IPS-18a (cell line): ENCODE data around the gene RFPL3.
"Not testable (repeated sequence)": the region's sequence is repeated elsewhere in the genome, so short reads cannot be mapped to it uniquely, and the experiment has no call there.

ENCODE experiments used
- H3K27ac ChIP-seq: one replicate; pipeline ENCODE4 v1.5.1; 2013; ENCODE audit warnings: low read length
- H3K27me3 ChIP-seq: one replicate; pipeline ENCODE4 v1.6.1; 2013; ENCODE audit warnings: mild to moderate bottlenecking, low read length; ENCODE audit not compliant: control insufficient read depth, insufficient read depth
- H3K36me3 ChIP-seq: one replicate; pipeline ENCODE4 v1.6.1; 2013; ENCODE audit warnings: low read depth, low read length; ENCODE audit not compliant: control insufficient read depth
- H3K4me1 ChIP-seq: one replicate; pipeline ENCODE4 v1.6.1; 2013; ENCODE audit warnings: low read depth, low read length; ENCODE audit not compliant: control insufficient read depth
- H3K4me3 ChIP-seq: one replicate; pipeline ENCODE4 v1.5.1; 2013; ENCODE audit warnings: low read length
- H3K9ac ChIP-seq: one replicate; pipeline ENCODE4 v1.6.1; 2013; ENCODE audit warnings: mild to moderate bottlenecking, low read length, moderate library complexity
- H3K9me3 ChIP-seq: one replicate; pipeline ENCODE4 v1.6.1; 2013; ENCODE audit warnings: low read depth, low read length; ENCODE audit not compliant: control insufficient read depth

Gene RFPL3

DNA sequence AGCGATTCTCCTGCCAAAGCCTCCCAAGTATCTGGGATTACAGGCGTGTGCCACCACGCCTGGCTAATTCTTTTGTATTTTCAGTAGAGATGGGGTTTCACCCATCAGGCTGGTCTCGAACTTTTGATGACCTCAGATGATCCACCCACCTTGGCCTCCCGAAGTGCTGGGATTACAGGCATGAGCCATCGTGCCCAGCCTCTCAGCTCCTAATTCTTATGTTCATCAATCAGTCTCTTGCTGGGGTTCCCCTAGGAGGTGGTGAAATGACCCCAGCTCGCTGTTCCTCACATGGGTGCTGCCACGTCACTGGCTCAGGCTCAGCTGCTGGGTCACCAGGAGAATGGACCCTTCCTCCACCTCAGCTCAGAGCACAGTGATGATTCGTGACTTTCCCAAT is at the start of gene RFPL3:
Gene RFPL3, plus strand, starts transcription at position 301 of the 400 bp plus-strand sequence. CDS start 205 bp downstream, outside the sequence.
- not testable (repeated sequence) for H3K27ac ChIP-seq, H3K36me3 ChIP-seq, H3K9me3 ChIP-seq, H3K27me3 ChIP-seq, H3K4me3 ChIP-seq, H3K9ac ChIP-seq, H3K4me1 ChIP-seq

DNA sequence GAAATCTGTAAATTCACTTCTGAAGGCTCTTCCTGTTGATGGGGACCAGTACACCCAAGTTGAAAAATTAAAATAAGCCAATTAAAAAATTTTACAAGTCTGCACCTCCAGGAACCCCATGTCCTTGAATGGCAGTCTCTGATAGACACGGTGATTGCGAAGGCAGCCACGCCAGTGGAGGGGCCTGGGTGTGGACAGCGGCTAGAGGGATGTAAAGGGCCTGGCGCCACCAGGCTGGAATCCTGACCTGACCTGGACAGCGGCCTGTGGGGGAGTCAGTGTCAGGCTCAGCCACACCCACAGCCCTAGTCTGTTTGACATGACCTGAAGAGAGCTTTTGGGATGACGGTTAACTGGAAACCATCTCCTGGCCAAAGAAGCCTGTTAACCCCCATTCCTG is 49.5 kb upstream of the RFPL3 start:
- H3K36me3 ChIP-seq, result no peaks in the 10 kb centered on the region
- no peaks in the 10 kb centered on the region for H3K4me1 ChIP-seq
- no peaks in the 10 kb centered on the region for H3K9me3 ChIP-seq
- H3K9ac ChIP-seq, result no peak overlapping the region
- H3K4me3 ChIP-seq, result no peak overlapping the region
- no peaks in the 10 kb centered on the region for H3K27me3 ChIP-seq
- no peak overlapping the region for H3K27ac ChIP-seq

DNA sequence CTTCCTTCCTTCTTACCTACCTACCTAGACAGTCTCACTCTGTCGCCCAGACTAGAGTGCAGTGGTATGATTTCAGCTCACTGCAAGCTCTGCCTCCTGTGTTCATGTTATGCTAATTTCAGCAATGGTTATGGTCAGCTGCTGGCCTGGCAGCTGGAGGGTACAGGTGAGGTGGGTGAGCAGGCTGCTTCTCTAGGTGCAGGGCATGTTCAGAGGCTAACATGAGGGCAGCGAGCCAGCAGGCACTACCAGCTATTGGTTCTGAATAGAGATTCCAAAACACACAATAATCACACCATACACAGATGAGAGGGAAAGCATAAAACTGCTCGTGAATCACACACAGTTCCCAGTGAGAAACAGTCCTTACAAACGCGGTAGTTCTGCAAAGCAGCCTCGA is 48.7 kb upstream of the RFPL3 start:
- H3K27me3 ChIP-seq, result no peaks in the 10 kb centered on the region
- no peak overlapping the region for H3K27ac ChIP-seq
- no peak overlapping the region for H3K4me3 ChIP-seq
- no peaks in the 10 kb centered on the region for H3K9me3 ChIP-seq
- no peak overlapping the region for H3K9ac ChIP-seq
- H3K4me1 ChIP-seq, result no peaks in the 10 kb centered on the region
- H3K36me3 ChIP-seq, result no peaks in the 10 kb centered on the region

DNA sequence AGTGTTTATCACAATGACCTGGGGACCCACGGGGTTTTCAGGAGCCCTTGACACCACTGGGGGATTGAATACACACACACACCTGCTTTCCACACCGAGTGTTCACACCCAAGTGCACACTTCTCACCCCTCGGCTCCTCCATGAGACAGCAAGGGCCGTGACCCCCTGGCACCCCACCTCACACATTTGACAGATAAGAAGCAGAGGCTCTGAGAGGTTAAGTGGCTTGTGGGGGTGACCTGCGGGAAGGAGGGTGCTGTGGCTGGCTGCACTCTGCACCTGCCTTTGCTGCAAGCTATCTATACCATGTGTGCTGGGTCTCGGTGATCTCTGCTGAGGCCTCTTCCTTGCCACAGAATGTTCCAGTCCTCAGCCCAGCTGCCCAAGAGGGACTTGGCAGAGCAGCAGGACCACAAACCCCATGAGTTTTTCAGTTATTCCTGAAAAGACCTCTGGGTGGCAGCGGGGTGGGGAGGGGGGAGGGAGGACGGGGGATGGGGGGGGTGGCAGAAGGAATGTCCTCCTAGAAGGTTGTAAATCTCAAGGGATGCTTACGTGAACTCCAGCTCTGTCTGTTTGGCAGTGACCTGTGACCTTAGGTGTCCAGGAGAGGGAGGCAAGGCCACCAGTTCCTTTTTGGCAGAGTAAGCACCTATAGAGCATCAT is 47.9 kb upstream of the RFPL3 start:
- Histone ChIP-seq H3K27me3 (no peaks in the 10 kb centered on the region), H3K9me3 (no peaks in the 10 kb centered on the region), H3K27ac (no peak overlapping the region), H3K36me3 (no peaks in the 10 kb centered on the region), H3K9ac (no peak overlapping the region), H3K4me1 (no peaks in the 10 kb centered on the region), H3K4me3 (no peak overlapping the region)

DNA sequence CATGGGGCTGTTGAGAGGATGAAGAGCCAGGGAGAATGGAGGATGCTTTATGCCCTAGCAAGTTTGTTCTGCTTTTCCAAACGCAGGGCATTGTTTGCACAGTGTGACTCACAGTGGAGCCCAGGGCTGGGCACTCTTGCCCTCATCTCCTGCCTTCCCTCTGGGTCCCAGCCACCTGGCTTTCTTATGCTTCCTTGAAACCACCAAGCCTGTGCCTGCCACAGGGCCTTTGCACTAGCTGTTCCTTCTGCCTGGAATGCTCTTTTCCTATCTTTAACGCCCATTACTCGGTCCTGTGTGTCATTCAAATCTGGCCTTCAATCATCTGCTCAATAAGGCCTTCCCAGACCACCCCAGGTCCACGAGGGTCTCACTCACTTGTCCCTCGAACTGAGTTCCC is 46.9 kb upstream of the RFPL3 start:
- Histone ChIP-seq H3K36me3 (no peaks in the 10 kb centered on the region), H3K9ac (no peak overlapping the region), H3K9me3 (no peaks in the 10 kb centered on the region), H3K27ac (no peak overlapping the region), H3K4me1 (no peaks in the 10 kb centered on the region), H3K4me3 (no peak overlapping the region), H3K27me3 (no peaks in the 10 kb centered on the region)

DNA sequence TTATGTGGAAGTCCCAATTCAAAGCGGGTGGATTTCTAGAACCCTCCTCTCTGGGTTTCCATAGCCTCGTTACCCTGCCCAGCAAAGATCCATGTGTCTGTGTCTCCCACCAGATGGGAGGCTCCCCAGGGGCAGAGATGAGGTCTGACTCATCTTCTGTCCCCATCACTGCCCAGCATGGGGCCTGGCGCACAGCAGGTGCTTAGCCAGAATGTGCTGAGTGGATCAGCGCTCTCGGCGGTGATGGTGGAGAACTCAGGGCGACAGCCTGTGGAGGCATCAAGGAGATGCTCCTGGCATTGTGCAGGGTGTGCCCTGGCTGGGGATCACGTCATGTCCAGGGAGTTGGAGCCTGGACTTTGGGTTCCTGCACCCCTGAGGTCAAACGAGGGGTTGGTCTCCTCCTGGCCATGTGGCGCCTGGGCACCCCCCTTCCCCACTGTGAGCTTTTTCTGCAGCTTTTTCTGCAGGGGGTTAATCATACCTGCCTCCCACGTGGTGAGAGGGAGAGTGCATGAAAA is 46.1 kb upstream of the RFPL3 start:
- no peak overlapping the region for H3K4me3 ChIP-seq
- no peak overlapping the region for H3K9ac ChIP-seq
- no peak overlapping the region for H3K27ac ChIP-seq
- no peaks in the 10 kb centered on the region for H3K9me3 ChIP-seq
- no peaks in the 10 kb centered on the region for H3K4me1 ChIP-seq
- no peaks in the 10 kb centered on the region for H3K36me3 ChIP-seq
- no peaks in the 10 kb centered on the region for H3K27me3 ChIP-seq

DNA sequence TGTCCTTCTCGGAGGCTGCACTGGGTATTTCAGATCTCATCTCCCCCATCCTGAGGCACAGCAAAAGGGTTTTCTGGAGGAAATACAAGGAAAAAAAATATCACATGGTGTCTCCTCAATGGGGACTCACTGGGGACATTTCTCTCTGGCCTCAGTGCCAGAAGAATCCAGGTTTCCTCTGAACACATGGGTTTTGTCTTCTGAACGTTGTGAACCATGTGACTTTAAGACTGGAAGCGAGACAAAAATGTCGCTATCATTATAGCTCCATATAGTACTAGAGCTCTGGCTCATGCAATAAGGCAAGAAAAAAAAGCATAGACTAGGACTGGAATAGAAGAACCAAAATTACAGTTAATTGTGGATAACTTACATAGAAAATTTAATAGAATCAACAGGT is 44.9 kb upstream of the RFPL3 start:
- Histone ChIP-seq H3K36me3 (no peaks in the 10 kb centered on the region), H3K9me3 (no peaks in the 10 kb centered on the region), H3K4me1 (no peaks in the 10 kb centered on the region), H3K4me3 (no peak overlapping the region), H3K9ac (no peak overlapping the region), H3K27me3 (no peaks in the 10 kb centered on the region), H3K27ac (no peak overlapping the region)

DNA sequence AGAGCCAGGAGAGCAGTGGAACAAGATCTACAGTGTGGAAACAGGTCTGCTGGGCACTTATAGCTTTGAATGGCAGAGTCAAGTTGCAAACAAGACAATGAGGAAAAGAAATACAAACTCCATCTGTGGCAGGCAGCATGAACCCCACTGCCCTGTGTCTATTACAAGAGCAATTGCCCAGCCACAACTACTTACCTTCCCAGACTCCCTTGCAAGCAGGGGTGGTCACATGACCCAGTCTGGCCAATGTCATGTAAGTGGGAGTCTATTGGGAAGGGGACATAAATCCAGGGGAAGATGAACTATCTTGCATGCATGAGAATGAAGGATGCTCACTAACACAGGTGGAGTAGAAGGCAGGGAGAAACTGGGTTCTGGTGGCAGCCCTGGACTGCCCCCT is 44.1 kb upstream of the RFPL3 start:
- Histone ChIP-seq H3K27me3 (no peaks in the 10 kb centered on the region), H3K4me3 (no peak overlapping the region), H3K27ac (no peak overlapping the region), H3K9me3 (no peaks in the 10 kb centered on the region), H3K36me3 (no peaks in the 10 kb centered on the region), H3K4me1 (no peaks in the 10 kb centered on the region), H3K9ac (no peak overlapping the region)

DNA sequence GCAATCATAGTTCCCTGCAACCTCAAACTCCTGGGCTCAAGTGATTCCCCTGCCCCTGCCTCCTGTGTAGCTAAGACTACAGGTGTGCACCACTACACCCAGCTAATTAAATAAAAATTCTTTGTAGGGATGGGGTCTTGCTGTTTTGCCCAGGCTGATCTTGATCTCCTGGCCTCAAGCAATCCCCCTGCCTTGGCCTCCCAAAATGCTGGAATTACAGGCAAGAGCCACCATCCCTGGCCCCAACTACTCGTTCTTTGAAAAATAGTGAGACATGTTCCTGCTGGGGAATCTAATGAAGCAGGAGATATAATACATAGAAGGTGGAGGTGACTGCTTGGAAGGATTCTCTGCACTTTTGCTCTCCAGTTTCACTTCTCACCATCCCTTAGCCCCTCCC is 40.1 kb upstream of the RFPL3 start:
- Histone ChIP-seq H3K27ac (no peak overlapping the region), H3K27me3 (no peaks in the 10 kb centered on the region), H3K9ac (no peak overlapping the region), H3K4me1 (peaks cover 10% of the 10 kb centered on the region), H3K4me3 (no peak overlapping the region), H3K9me3 (no peaks in the 10 kb centered on the region), H3K36me3 (no peaks in the 10 kb centered on the region)

DNA sequence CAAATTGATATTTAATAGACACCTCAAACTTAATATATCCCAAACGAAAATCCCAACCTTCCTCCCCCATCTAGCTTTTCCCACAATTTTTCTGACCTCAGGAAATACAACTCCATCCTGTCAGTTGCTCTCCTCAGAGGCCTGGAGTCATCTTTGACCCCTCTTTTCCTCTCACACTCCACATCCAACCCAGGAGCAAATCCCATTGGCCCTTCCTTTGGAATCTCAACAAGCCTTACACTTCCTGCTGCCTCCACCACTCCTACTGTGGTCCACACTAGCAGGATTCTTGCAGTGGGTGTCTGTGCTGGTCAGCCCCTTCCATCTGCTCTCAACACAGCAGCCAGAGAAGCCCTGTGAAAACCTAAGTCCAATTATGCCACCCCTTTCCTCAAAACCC is 39.3 kb upstream of the RFPL3 start:
- Histone ChIP-seq H3K27ac (no peak overlapping the region), H3K4me1 (peaks cover 10% of the 10 kb centered on the region), H3K9me3 (no peaks in the 10 kb centered on the region), H3K4me3 (no peak overlapping the region), H3K9ac (no peak overlapping the region), H3K27me3 (no peaks in the 10 kb centered on the region), H3K36me3 (no peaks in the 10 kb centered on the region)

DNA sequence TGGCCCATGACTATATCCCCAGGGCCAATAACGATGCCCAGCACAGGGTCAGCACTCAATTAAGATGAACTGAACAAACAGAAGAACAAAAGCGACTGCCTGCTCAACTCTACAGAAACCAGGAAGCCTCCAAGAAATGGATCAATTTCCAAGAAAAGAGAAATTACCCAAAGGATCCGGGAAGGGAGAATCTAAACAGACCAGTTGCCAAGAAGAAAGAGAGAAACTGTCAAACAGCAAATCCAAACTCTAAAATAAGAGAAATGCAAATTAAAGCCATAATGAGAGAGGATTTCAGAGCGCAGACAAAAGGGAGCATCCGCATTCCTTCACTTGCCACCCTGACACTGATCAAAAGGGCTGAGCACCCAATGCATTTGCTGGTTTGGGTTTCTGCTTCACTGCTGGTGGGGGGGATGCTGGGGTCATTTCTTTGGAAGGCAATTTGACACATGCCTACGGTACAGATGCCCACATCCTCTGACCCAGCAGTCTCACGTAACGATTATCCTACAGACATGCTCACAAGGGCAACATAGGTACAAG is 37.7 kb upstream of the RFPL3 start:
- Histone ChIP-seq H3K36me3 (no peaks in the 10 kb centered on the region), H3K4me1 (peaks cover 10% of the 10 kb centered on the region), H3K27ac (no peak overlapping the region), H3K9me3 (no peaks in the 10 kb centered on the region), H3K4me3 (no peak overlapping the region), H3K27me3 (no peaks in the 10 kb centered on the region), H3K9ac (no peak overlapping the region)

DNA sequence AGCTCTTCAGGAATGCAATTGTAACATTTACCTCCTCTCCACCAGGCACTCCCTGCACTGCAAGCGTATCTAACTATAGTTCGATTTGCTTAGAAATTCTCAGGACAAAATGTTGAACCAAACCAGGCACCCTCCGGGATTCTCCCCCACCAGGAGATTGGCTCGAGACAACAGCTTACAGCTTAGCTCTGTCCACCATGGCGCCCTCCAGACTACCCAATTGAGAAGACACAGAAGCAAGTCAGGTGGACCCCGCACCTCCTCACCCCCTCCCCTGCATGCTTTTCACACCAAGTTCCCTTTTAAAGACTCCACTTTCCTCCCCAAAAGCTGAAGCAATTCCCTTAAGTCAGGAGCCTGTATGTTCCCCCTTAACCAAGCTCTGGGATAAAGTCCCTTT is 34.7 kb upstream of the RFPL3 start:
- Histone ChIP-seq H3K4me1 (peaks cover 15% of the 10 kb centered on the region), H3K4me3 (no peak overlapping the region), H3K9ac (no peak overlapping the region), H3K36me3 (no peaks in the 10 kb centered on the region), H3K9me3 (no peaks in the 10 kb centered on the region), H3K27ac (no peak overlapping the region), H3K27me3 (no peaks in the 10 kb centered on the region)
